ENCODE data around the gene ADGRF5.

Gene ADGRF5

DNA sequence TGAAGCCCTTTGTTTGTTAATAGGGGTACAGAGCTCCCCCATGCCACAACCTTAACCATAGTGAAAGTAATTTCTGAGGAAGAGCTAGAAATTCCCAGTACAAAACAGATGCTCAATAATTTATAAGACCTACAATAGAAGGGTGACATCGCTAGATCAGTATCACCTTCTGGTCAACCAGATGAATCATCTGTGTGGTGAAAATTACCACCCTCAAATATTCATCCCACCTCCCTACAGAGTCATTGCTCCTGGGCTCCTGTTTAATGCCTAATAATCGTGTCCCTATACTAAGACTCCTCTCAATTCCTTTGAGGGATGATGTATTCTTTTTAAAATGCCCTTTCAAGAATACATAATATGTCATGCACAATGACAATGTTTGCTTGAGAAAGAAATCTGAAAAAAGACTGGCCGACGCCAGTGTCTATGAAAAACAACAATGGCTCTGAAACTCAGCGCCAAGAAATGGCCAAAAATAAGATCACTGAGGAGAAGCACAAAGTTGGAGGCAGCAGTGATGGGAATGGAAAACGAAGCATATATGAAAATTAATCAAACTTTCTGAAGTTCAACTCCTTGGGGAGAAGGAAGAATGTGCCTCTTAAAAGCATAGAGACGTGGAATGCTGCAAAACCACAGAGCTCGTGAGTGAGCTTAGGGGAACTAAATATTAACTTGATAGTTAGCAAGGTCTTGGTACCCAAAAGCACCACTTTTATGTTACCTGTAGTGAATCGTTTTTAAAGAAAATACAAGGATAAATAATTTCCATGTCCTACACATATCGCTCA is 11.0 kb upstream of the ADGRF5 start:
- DNase-seq: no peak

DNA sequence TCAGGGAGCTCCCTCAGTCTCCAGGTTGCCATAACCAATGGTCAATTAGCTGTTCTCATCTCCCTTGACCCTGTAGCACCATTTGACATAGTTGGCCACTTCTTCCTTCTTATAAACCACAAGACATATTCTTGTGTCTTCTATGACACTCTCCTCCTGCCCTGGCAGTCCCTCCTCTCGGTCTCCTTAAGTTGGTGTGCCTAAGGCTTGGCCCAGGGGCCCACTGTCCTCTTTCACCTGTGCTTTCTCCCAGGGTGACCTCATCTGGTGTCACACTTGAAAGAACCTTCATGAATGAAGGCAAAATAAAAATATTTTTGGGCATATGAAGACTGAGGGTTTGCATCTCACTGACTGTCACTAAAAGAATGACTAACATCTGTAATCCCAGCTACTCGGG is 9.7 kb upstream of the ADGRF5 start:
- no peak for DNase-seq

GRCh38 chr6:46930331-46930730 is 8.6 kb upstream of the ADGRF5 start:
- DNase-seq: no peak

DNA sequence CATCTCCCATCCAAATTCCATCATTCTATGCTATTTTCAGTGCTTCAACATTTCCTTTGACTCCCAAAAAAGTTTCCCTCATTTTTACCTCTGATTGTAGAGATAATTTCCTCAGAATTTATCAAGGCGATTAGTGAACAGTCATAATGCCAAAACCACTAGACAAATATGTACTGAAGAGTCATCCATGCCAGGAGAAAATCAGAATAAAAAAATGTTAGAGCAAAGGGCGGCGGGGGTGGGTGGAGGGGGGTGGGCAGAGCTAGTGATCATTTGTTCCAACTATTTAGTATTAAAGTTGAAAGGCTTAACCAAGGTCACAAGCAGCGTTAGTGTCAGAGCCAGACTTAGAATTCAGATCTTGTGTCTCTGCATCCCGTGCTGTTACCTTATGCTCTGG is 5.3 kb upstream of the ADGRF5 start:
- DNase-seq: no peak

GRCh38 chr6:46926481-46926880 is 4.7 kb upstream of the ADGRF5 start:
- DNase-seq: no peak

DNA sequence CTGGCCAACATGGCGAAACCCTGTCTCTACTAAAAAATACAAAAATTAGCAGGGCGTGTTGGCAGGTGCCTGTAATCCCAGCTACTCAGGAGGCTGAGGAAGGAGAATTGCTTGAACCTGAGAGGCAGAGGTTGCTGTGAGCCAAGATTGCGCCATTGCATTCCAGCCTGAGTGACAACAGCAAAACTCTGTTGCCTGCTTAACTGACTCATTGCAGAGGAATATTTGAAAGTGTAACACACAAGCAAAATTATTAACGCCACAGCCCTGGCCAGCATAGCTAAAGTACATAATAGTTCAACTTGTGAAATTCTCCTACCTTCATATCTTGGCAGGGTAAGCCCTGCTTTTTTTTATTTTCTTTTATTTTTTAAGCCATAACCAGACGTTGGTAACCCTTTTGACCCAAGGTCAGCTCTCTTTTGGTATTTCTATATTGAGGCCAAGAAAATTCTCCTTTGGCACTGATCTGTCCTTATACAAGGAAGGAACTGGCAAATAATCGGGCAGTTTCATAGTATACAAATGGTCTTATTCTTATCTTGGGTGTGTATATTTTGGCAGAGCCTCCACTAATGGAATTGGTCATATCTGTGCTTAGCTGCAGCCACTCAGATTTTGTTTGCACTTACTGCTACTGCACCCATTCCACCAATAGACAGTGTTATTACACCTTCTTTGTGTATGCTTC is 4.0 kb upstream of the ADGRF5 start:
- no peak for DNase-seq

DNA sequence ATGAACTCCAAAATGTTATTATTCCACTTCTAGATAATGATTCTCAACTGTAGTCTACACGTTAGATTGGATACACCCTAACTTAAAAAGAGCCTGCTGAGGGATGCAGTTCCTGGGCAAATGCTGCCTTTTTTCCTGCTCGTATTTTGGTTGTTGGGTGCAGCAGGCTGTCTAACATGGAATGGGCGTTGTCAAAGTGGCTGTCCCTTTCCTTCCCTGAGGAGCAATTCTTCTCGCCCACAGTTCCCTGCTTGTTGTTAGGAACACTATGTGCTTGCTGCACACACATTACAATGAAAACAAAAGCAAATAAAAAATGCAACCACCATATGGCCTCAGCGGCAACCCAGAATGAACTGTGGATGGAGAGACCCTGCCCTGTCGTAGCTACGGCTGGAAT is 1.7 kb upstream of the ADGRF5 start:
- no peak for DNase-seq

GRCh38 chr6:46921059-46921458 is 679 bp downstream of the ADGRF5 start:
- DNase-seq: no peak

DNA sequence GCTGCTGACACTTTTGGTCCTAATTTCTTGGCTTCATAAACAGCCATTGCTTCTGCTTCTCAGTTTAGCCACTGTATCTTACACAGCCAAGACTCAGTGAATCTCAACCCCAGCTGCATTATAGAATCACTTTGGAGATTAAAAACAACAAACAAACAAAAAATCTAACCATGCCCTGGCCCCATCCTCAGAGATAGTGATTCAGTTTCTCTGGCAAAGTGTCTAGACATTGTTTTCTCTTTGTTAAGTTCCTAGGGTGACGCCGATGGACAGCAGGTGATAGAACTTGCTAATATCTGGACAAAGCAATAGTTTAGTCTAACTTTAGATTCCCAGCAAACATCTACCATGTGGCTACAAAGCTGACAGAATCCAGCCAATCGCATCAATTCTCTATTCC is 2.9 kb downstream of the ADGRF5 start:
- no peak for DNase-seq

DNA sequence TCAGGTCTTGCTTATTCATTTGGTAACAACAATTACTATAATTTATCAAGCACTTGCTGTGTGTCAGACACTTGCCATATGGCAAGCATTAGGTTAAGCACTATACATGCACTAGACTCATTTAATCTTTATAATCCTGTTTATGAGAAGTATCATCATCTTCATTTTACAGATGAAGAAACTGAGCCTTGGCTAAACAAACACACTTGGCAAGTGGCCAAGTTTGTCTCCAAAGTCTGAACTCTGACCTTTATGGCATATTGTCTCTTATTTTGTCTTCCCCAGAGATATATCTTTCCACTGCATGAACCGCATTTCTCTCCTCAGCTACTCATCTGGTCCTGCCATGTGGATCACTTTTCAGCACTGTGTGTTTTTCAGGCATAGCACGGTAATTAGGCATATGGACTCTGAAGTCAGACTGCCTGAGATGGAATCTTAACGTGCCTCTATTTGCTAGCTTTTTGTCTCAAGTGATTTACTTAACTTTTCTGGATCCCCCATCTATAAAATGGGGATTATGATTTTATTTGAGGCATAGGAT is 4.7 kb downstream of the ADGRF5 start:
- DNase-seq: no peak

DNA sequence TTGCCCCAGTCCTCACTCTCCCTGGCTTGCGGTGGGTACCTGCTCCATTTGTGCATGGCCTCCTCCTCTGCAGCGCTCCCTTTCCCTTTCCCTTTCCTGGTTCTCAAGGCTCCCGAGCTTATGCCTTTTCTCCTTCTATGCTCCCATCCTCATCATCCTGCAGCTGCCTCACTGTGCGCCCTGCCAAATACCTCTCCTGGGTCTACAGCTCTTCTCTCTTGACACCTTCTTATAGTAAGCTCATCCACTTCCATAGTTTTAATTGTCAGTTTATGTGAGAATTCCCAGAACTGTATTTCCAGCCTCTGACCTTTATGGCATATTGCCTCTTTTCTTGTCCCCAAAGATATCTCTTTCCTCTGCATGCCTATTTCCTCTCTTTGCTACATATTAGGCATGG is 5.9 kb downstream of the ADGRF5 start:
- no peak for DNase-seq

GRCh38 chr6:46915380-46915779 is 6.4 kb downstream of the ADGRF5 start:
- DNase-seq: no peak

- no peak for DNase-seq
Observed at GRCh38 chr6:46914279-46914810, 7.4 kb downstream of the ADGRF5 start.

DNA sequence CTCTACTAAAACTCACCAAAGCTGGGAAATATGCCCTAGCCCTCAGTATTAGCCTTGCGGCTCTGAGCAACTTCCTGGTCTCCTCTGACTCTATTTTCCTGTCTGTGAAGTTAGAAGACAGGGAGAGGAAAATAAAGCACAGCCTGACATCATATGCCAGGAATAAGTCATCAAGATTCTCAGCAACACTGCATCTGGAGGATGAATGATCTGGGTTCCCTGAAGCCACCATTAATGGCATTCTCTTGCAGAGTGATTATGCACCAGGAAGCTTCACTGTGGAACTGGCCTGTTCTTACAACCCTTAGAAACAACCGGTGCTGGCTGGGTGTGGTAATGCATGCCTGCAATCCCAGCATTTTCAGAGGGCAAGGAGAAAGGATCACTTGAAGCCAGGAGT is 12.4 kb downstream of the ADGRF5 start:
- DNase-seq: no peak

GRCh38 chr6:46906776-46907175 is 15.0 kb downstream of the ADGRF5 start:
- DNase-seq: no peak

GRCh38 chr6:46904117-46904516 is 17.6 kb downstream of the ADGRF5 start:
- DNase-seq: no peak

- no peak for DNase-seq
Observed at GRCh38 chr6:46903175-46903574, 18.6 kb downstream of the ADGRF5 start.

GRCh38 chr6:46901882-46902314 is 19.8 kb downstream of the ADGRF5 start:
- no peak for DNase-seq

- no peak for DNase-seq
Observed at GRCh38 chr6:46900266-46900665, 21.5 kb downstream of the ADGRF5 start.

GRCh38 chr6:46899659-46900058 is 22.1 kb downstream of the ADGRF5 start:
- DNase-seq: no peak

DNA sequence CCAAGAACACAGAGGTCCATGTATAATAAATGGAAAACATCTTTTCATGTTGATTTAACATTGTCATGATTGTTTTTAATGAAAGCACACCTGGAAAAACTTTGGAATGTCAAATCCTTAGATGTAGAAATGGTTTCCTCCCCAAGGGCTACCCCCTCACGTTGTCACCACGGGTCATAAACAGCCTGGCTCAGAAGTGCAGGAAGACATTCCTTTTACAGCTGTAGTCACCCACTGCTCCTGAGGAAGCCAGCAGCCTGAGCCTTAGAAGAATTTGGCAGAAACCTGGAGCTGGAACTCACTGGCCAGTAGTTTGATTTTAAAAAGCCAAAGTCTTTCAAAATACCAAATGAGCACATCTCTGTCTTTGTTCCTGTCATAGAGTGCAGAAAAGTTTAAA is 23.7 kb downstream of the ADGRF5 start:
- no peak for DNase-seq

DNA sequence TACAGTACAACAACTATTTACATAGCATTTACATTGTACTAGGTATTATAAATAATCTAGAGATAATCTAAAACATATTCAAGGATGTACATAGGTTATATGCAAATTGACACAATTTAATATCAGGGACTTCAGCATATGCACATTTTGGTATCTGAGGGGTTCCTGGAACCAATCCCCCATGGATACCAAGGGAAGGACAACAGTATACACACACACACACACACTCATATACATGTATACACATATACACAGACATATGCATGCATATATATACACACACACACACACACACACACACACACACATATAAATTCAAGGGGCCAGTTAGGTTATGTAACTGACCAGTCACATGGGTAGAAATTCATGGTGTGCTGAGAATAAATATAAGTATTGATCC is 24.9 kb downstream of the ADGRF5 start:
- DNase-seq: no peak

- DNase-seq: no peak
Observed at GRCh38 chr6:46895930-46896329, 25.8 kb downstream of the ADGRF5 start.

DNA sequence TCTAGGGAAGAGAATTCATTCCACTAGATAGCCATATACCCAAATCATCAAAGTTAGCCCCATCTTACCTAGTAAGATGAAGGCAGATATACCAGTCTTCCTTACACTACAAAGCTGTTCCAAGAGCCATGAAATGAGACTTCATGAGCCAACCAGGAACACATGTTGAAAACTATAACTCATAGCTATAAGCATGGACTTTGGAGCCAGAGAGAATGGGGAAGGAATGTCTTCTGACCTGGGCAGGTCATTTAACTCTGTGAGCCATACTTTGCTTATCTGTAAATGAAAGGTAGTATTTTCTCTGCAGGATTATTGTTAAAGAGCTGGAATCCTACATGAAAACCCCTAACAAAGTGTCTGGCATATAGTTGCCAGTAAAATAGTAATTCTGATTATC is 27.3 kb downstream of the ADGRF5 start:
- no peak for DNase-seq
